ENCODE results near the gene ZNF207.

Gene ZNF207

GRCh38 chr17:32335046-32335445 is 14.9 kb upstream of the ZNF207 start:
- no peak for DNase-seq (ENCODE audit: extremely low read depth, low read depth)
- TF ChIP-seq, protein P1, sequence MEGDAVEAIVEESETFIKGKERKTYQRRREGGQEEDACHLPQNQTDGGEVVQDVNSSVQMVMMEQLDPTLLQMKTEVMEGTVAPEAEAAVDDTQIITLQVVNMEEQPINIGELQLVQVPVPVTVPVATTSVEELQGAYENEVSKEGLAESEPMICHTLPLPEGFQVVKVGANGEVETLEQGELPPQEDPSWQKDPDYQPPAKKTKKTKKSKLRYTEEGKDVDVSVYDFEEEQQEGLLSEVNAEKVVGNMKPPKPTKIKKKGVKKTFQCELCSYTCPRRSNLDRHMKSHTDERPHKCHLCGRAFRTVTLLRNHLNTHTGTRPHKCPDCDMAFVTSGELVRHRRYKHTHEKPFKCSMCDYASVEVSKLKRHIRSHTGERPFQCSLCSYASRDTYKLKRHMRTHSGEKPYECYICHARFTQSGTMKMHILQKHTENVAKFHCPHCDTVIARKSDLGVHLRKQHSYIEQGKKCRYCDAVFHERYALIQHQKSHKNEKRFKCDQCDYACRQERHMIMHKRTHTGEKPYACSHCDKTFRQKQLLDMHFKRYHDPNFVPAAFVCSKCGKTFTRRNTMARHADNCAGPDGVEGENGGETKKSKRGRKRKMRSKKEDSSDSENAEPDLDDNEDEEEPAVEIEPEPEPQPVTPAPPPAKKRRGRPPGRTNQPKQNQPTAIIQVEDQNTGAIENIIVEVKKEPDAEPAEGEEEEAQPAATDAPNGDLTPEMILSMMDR (IDR thresholded peaks at IDR 0.05; ENCODE audit: low read depth, low read length) = no peak

- TF ChIP-seq, protein P1 (IDR thresholded peaks at IDR 0.05; ENCODE audit: low read depth, low read length) = no peak
- no peak for DNase-seq (ENCODE audit: extremely low read depth, low read depth)
These were observed 14.3 kb upstream of the ZNF207 start for GRCh38 chr17:32335687-32336086.

- DNase-seq (ENCODE audit: extremely low read depth, low read depth) = no peak
- TF ChIP-seq, protein P1 (IDR thresholded peaks at IDR 0.05; ENCODE audit: low read depth, low read length) = no peak; the same call in 1 of the 2 replicates
These were observed 8.7 kb upstream of the ZNF207 start for GRCh38 chr17:32341141-32341856.

DNA sequence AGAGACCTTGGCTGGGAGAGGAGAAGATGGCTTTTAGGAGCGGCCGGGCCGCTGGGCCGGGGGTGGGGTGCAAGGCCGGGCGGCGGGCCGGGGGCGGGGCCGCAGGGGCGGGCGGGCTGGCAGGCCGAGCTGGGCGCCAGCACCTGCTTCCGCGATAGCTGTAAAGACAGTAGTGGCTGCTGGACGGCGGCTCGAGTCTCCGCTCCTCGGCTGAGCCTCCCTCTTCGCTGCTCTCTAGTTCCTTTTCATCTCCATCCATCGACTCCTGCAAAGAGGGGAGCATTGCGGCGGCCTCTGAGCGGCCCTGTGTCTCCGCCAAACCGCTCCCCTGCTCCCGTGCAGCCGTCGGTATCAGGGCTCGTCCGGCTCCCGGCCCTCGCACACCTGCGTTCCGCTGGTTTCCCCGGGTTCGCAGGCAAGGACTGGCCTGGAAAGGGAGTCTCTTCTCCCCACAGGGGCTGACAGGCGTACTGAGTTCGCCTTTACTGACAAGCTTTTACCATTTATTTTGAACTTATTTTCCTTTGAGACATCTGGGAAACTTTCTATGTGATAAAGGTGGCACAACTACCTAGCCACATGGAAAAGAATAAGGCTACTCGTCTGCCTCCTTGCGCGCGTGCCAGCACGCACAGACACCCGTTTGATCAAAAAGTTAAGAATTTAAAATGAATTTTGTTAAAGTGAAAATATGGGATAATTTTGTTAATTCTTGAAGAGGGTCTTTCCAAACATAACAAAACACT is 7.9 kb upstream of the ZNF207 start, which contains the start of gene C17orf75:
Gene C17orf75, minus strand, starts transcription at position 317 of the 746 bp plus-strand sequence. Its CDS starts 34 bp downstream, at position 283.
- TF ChIP-seq, protein P1 (IDR thresholded peaks at IDR 0.05; ENCODE audit: low read depth, low read length) = no peak
- DNase-seq (ENCODE audit: extremely low read depth, low read depth) = no peak

DNA sequence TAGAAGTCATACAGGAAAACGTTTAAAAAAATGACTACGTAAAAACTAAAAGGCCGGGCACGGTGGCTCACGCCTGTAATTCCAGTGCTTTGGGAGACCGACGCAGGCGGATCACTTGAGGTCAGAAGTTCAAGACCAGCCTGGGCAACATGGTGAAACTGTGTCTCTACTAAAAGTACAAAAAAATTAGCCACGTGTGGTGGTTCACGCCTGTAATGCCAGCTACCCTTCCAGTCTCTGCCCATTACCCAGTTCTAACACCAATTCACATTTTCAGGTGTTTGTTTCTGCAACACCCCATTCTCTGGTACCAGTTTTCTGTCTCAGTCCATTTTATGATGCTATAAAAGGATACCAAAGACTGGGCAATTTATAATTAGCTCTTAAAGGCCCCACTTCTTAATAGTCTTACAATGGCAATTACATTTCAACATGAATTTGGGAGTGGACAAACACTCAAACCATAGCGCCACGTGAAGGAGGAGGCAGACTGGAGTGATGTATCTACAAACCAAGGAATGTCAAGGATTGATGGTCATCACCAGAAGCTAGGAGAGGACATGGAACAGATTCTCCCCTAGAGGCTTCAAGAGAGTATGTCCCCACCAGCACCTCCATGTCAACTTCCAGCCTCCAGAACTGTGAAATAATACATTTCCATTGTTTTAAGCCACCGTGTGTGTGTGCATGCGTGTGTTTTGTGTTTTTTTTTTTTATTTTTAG is 7.2 kb upstream of the ZNF207 start:
- DNase-seq (ENCODE audit: extremely low read depth, low read depth) = no peak

GRCh38 chr17:32345951-32346600 is 3.9 kb upstream of the ZNF207 start:
- no peak for DNase-seq (ENCODE audit: extremely low read depth, low read depth)
- TF ChIP-seq, protein P1 (IDR thresholded peaks at IDR 0.05; ENCODE audit: low read depth, low read length) = no peak

More for the DNA sequence above, 7.2 kb upstream of the ZNF207 start:
- TF ChIP-seq, protein P1 (IDR thresholded peaks at IDR 0.05; ENCODE audit: low read depth, low read length) = no peak
